ENCODE results near the gene DMD. TPM values are rescaled to one million over a fixed set of nuclear protein-coding genes. Genes with fewer than 3 reads are reported as not detected.

The DMD gene
- total RNA-seq, 2 experiments from 2014 or later: 0.27 to 0.49 TPM

DNA sequence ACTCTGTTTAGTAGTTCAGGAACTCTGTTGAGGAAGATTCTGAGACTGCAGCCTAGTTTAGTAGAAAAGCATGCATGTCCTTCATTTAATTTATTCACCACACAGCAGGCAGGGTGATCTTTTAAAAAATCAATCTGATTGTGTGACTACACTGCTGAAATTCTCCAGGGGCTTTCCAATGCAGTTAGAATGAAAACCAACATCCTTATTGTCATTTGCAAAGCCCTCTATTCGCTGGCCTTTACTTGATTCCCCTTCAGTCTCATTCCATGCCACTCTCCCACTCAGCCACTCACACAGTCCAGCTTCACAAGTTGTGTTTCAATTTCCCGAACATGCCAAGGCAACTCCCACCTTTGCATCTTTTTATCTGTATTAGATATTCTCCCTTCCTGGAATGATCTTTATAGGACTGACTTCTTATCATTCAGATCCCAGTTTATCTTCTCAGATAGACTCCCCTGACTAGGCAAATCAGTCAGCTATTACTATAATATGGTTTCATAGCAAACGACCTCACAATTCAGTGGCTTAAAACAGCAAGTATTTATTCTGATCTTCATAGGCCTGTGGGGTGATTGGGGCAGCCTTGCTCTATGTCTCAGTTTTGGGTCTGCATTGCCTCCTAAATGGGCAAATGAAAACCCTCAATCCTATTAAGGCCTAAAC, 2118.2 kb downstream of the DMD start:
- TF ChIP-seq, protein P1, sequence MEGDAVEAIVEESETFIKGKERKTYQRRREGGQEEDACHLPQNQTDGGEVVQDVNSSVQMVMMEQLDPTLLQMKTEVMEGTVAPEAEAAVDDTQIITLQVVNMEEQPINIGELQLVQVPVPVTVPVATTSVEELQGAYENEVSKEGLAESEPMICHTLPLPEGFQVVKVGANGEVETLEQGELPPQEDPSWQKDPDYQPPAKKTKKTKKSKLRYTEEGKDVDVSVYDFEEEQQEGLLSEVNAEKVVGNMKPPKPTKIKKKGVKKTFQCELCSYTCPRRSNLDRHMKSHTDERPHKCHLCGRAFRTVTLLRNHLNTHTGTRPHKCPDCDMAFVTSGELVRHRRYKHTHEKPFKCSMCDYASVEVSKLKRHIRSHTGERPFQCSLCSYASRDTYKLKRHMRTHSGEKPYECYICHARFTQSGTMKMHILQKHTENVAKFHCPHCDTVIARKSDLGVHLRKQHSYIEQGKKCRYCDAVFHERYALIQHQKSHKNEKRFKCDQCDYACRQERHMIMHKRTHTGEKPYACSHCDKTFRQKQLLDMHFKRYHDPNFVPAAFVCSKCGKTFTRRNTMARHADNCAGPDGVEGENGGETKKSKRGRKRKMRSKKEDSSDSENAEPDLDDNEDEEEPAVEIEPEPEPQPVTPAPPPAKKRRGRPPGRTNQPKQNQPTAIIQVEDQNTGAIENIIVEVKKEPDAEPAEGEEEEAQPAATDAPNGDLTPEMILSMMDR (IDR thresholded peaks at IDR 0.05): no peak
- intact Hi-C loops (cut with micrococcal nuclease): no loop called here
- CTCF ChIA-PET: interaction anchor here (1.4 kb wide), 1 partner anchor 24 kb away, joined by 3 read pairs; no protein-coding TSS in a partner anchor
- Mint-ChIP-seq H3K9me3 (no peaks in the 10 kb centered on the region), H3K36me3 (ENCODE audit: low read depth) (no peaks in the 10 kb centered on the region), H3K4me3 (no peak overlapping the region), H3K4me1 (ENCODE audit: low read depth) (no peaks in the 10 kb centered on the region), H3K27me3 (peaks cover 3% of the 10 kb centered on the region), H3K27ac (no peak overlapping the region)
- no peak for DNase-seq
- ATAC-seq: no peak
- POLR2A ChIA-PET: no interaction called here

GRCh38 chrX:31092476-31092875, 2118.9 kb downstream of the DMD start:
- ATAC-seq: no peak
- intact Hi-C loops (cut with micrococcal nuclease): no loop called here

DNA sequence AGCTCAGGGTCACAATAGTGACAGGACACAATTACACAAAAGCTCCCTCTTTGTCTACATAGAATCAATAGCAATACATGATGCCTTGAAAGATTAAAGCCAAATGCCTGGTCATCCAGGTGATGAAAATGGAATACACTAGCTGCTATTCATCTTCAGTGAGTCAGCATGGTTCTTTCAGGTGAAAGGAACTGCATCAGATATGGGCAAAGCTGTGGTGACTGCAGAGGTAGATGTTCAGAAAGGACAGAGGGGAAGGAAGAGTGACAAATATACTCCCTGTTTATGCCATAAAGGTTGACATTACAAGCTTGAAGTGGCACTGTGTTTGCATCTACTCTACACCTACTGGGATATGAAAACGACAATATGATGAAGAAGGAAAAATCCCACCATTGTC, 2119.5 kb downstream of the DMD start:
- Mint-ChIP-seq H3K27ac (no peak overlapping the region), H3K4me3 (no peak overlapping the region), H3K4me1 (ENCODE audit: low read depth) (no peaks in the 10 kb centered on the region), H3K27me3 (peaks cover 3% of the 10 kb centered on the region), H3K36me3 (ENCODE audit: low read depth) (no peaks in the 10 kb centered on the region), H3K9me3 (no peaks in the 10 kb centered on the region)
- intact Hi-C loops (cut with micrococcal nuclease): no loop called here
- no peak for DNase-seq
- no peak for ATAC-seq
- TF ChIP-seq, protein P1 (IDR thresholded peaks at IDR 0.05): no peak
- ChIA-PET POLR2A (no interaction called here), CTCF (interaction anchor here (1.4 kb wide), 1 partner anchor 22 kb away, joined by 3 read pairs; no protein-coding TSS in a partner anchor)

More at GRCh38 chrX:31092476-31092875, 2118.9 kb downstream of the DMD start:
- ChIA-PET CTCF (interaction anchor here (1.4 kb wide), 1 partner anchor 23 kb away, joined by 3 read pairs; no protein-coding TSS in a partner anchor), POLR2A (no interaction called here)
- Mint-ChIP-seq H3K27ac (no peak overlapping the region), H3K36me3 (ENCODE audit: low read depth) (no peaks in the 10 kb centered on the region), H3K9me3 (no peaks in the 10 kb centered on the region), H3K4me1 (ENCODE audit: low read depth) (no peaks in the 10 kb centered on the region), H3K4me3 (no peak overlapping the region), H3K27me3 (peaks cover 3% of the 10 kb centered on the region)
- DNase-seq: no peak
- TF ChIP-seq, protein P1 (IDR thresholded peaks at IDR 0.05): no peak

- Mint-ChIP-seq H3K4me3 (no peak overlapping the region), H3K27me3 (no peaks in the 10 kb centered on the region), H3K27ac (no peak overlapping the region), H3K9me3 (peaks cover 2% of the 10 kb centered on the region), H3K36me3 (ENCODE audit: low read depth) (no peaks in the 10 kb centered on the region), H3K4me1 (ENCODE audit: low read depth) (peaks cover 9% of the 10 kb centered on the region)
- intact Hi-C loops (cut with micrococcal nuclease): no loop called here
- TF ChIP-seq, protein P1 (IDR thresholded peaks at IDR 0.05): no peak
- CTCF ChIA-PET: no interaction called here
- DNase-seq (no peak), ATAC-seq (no peak)
- POLR2A ChIA-PET: no interaction called here
Measured at GRCh38 chrX:31074522-31074921, 2136.8 kb downstream of the DMD start.

DNA sequence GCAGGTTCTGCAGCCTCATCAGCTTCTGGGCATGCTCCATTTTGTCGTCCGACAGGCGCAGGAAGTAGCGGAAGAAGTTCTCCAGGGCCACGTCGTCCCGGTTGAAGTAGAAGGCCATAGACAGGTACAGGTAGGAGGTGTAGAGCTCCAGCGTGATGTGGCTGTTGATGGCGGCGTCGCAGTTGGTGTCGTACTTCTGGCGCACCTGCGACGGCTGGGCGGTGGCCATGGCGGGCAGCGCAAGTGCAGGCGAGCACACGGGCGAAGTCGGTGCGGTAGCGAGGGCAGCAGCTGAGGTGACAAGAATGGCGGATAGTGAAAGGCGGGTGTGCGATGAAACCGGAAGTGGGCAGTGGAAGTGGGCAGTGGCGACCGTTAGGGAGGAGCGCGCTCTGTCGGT, 2139.6 kb downstream of the DMD start, which contains the start of gene FTHL17:
FTHL17 (minus strand) TSS at position 317 of the 400 bp plus-strand sequence; CDS start at position 229, 88 bp downstream.
- no peak for DNase-seq
- ChIA-PET CTCF (no interaction called here), POLR2A (no interaction called here)

More for the DNA sequence above, 2139.6 kb downstream of the DMD start, which contains the start of gene FTHL17:
- Mint-ChIP-seq H3K27ac (no peak within 1 kb of the TSS), H3K36me3 (ENCODE audit: low read depth) (no peaks in the 10 kb centered on the region), H3K9me3 (peaks cover 2% of the 10 kb centered on the region), H3K27me3 (no peaks in the 10 kb centered on the region), H3K4me3 (no peak within 1 kb of the TSS), H3K4me1 (ENCODE audit: low read depth) (peaks cover 14% of the 10 kb centered on the region)
- intact Hi-C loops (cut with micrococcal nuclease): no loop called here
- no peak for ATAC-seq
- TF ChIP-seq, protein P1 (IDR thresholded peaks at IDR 0.05): no peak
